IMR-90 (cell line): Measurements from ENCODE around the gene COL27A1. TPM values are rescaled to one million over a fixed set of nuclear protein-coding genes. Genes with fewer than 3 reads are reported as not detected.
"Not testable (repeated sequence)": the region's sequence is repeated elsewhere in the genome, so short reads cannot be mapped to it uniquely, and the experiment has no call there.

ENCODE experiments used
- ATAC-seq: fragments of 200-7000 bp; cut with Tn5 transposase; 2 replicates; pipeline ENCODE4 v1.9.1; 2020; ENCODE audit warnings: low read depth, mild to moderate bottlenecking, moderate library complexity
- BruUV-seq: library from RNA; stranded (reverse); fragments of 400-500 nt; replicated peaks from 2 replicates; lab custom pipeline; 2021; lab: Mats Ljungman, UMichigan
- CTCF ChIA-PET: fragments of 300-600 bp; formaldehyde crosslinking; extraction: SDS; loops from one replicate; lab custom pipeline; 2021; ENCODE audit warnings: antibody characterized with exemption; lab: Yijun Ruan, JAX
- POLR2A ChIA-PET: fragments of 300-600 bp; sonication (Branson Sonifier 250); formaldehyde crosslinking; loops from one replicate; lab custom pipeline; 2022; ENCODE audit warnings: antibody characterized with exemption; ENCODE audit not compliant: unreplicated experiment; lab: Charles Lee
- DNase-seq: peaks from one replicate; pipeline ENCODE4 v3.0.0; 2013
- H2AFZ ChIP-seq: replicated peaks from 2 replicates; pipeline ENCODE3; 2013; ENCODE audit warnings: low read length, mild to moderate bottlenecking; ENCODE audit not compliant: poor library complexity
- H2AK5ac ChIP-seq: 2 replicates; pipeline ENCODE4 v1.6.1; 2013; ENCODE audit warnings: low read depth, low read length, inconsistent platforms
- H2AK9ac ChIP-seq: replicated peaks from 2 replicates; pipeline ENCODE3; 2013; ENCODE audit warnings: mild to moderate bottlenecking, low read depth, low read length, moderate library complexity; ENCODE audit not compliant: poor library complexity
- H2BK120ac ChIP-seq: 2 replicates; pipeline ENCODE4 v1.6.1; 2013; ENCODE audit warnings: low read depth, low read length, inconsistent platforms
- H2BK15ac ChIP-seq: 3 replicates; pipeline ENCODE4 v1.6.1; 2013; ENCODE audit warnings: low read depth, low read length, inconsistent platforms
- H2BK20ac ChIP-seq: 2 replicates; pipeline ENCODE4 v1.6.1; 2013; ENCODE audit warnings: low read depth, mild to moderate bottlenecking, inconsistent platforms, low read length, moderate library complexity
- H2BK5ac ChIP-seq: 2 replicates; pipeline ENCODE4 v1.6.1; 2013; ENCODE audit warnings: mild to moderate bottlenecking, low read depth, low read length, inconsistent platforms; ENCODE audit not compliant: poor library complexity, severe bottlenecking
- H3K14ac ChIP-seq: replicated peaks from 2 replicates; pipeline ENCODE4 v1.6.1; 2013; ENCODE audit warnings: low read depth, low read length, inconsistent platforms
- H3K18ac ChIP-seq: 2 replicates; pipeline ENCODE4 v1.6.1; 2013; ENCODE audit warnings: low read depth, low read length, control low read depth
- H3K23ac ChIP-seq: 2 replicates; pipeline ENCODE4 v1.6.1; 2013; ENCODE audit warnings: low read depth, low read length, inconsistent platforms
- H3K27ac ChIP-seq: 2 replicates; pipeline ENCODE4 v1.5.1; 2013; ENCODE audit warnings: mild to moderate bottlenecking, control low read depth, low read length; ENCODE audit not compliant: insufficient read depth
- H3K27me3 ChIP-seq: 2 replicates; pipeline ENCODE4 v1.6.1; 2013; ENCODE audit warnings: low read length; ENCODE audit not compliant: control insufficient read depth, insufficient read depth
- H3K36me3 ChIP-seq: 2 replicates; pipeline ENCODE4 v1.6.1; 2013; ENCODE audit warnings: low read length, mixed read lengths; ENCODE audit not compliant: control insufficient read depth, insufficient read depth
- H3K4ac ChIP-seq: 2 replicates; pipeline ENCODE4 v1.6.1; 2013; ENCODE audit warnings: low read depth, low read length, inconsistent platforms
- H3K4me1 ChIP-seq: 2 replicates; pipeline ENCODE4 v1.6.1; 2013; ENCODE audit warnings: low read length, mixed read lengths; ENCODE audit not compliant: control insufficient read depth, insufficient read depth
- H3K4me2 ChIP-seq: 2 replicates; pipeline ENCODE4 v1.6.1; 2013; ENCODE audit warnings: low read depth, mild to moderate bottlenecking, control low read depth, low read length, moderate library complexity
- H3K4me3 ChIP-seq: 2 replicates; pipeline ENCODE4 v1.5.1; 2013; ENCODE audit warnings: low read depth, mild to moderate bottlenecking, control low read depth, low read length, moderate library complexity; ENCODE audit not compliant: insufficient read depth
- H3K56ac ChIP-seq: 2 replicates; pipeline ENCODE4 v1.6.1; 2013; ENCODE audit warnings: low read length, inconsistent platforms; ENCODE audit not compliant: insufficient read depth; ENCODE audit errors: extremely low read depth
- H3K79me1 ChIP-seq, 2 experiments: 2 replicates each; pipeline ENCODE4 v1.6.1; 2013; ENCODE audit warnings: low read length in 2 of 2, inconsistent platforms in 1 of 2, low read depth in 1 of 2
- H3K9ac ChIP-seq: 2 replicates; pipeline ENCODE4 v1.6.1; 2013; ENCODE audit warnings: low read depth, low read length, control low read depth
- H3K9me1 ChIP-seq: 2 replicates; pipeline ENCODE4 v1.6.1; 2013; ENCODE audit warnings: low read length, inconsistent platforms; ENCODE audit not compliant: insufficient read depth
- H3K9me3 ChIP-seq: 2 replicates; pipeline ENCODE4 v1.6.1; 2013; ENCODE audit warnings: low read length; ENCODE audit not compliant: control insufficient read depth, insufficient read depth
- H4K20me1 ChIP-seq: 2 replicates; pipeline ENCODE4 v1.6.1; 2013; ENCODE audit warnings: low read length, inconsistent platforms; ENCODE audit not compliant: insufficient read depth
- H4K5ac ChIP-seq: 2 replicates; pipeline ENCODE4 v1.6.1; 2013; ENCODE audit warnings: mild to moderate bottlenecking, low read depth, low read length, control low read depth
- H4K8ac ChIP-seq, 2 experiments: 2 replicates each; pipeline ENCODE4 v1.6.1; 2013; ENCODE audit warnings: low read depth in 2 of 2, low read length in 2 of 2, control low read depth in 1 of 2, inconsistent platforms in 1 of 2
- H4K91ac ChIP-seq: 2 replicates; pipeline ENCODE4 v1.6.1; 2013; ENCODE audit warnings: low read depth, low read length, inconsistent platforms; ENCODE audit not compliant: insufficient read depth
- WGBS, 2 experiments: methylation state at CpG; one replicate each; pipeline versions ENCODE4 v1.1.5 to v1.1.7; 2013; ENCODE audit warnings: missing lambda C conversion rate in 2 of 2; ENCODE audit not compliant: insufficient read length in 1 of 2; ENCODE audit errors: extremely low coverage in 2 of 2; 5-methylcytosine and 5-hydroxymethylcytosine counted together
- dilution Hi-C: fragments of 300-500 bp; cut with HindIII; formaldehyde crosslinking; loops from one replicate; pipeline ENCODE4 v1.14.3; 2018; ENCODE audit warnings: low sequenced_read_pairs; ENCODE audit not compliant: unreplicated experiment
- in situ Hi-C: fragments of 300-500 bp; cut with MboI; formaldehyde crosslinking; loops from 3 replicates; pipeline ENCODE4 v1.14.3; 2019; ENCODE audit warnings: low sequenced_read_pairs, inconsistent platforms, mixed read lengths
- intact Hi-C: fragments of 100-400 bp; cut with micrococcal nuclease; formaldehyde crosslinking; loops from 2 replicates; pipeline ENCODE4 v1.10.0; 2022
- polyA plus RNA-seq, 3 experiments: library from polyadenylated mRNA; depleted of rRNA; stranded (reverse); fragments of >200 nt; gene quantifications; 2 replicates each; pipeline ENCODE4 v1.2.3, GENCODE V29; 2012; ENCODE audit warnings: low replicate concordance in 1 of 3
- total RNA-seq: library from RNA; depleted of rRNA; stranded (reverse); fragments of >200 nt; gene quantifications from 2 replicates; pipeline ENCODE4 v1.2.3, GENCODE V29; 2012

Gene COL27A1
- total and polyA plus RNA-seq, 2 of the 4 experiments (the other 2 are of a cell fraction), result 3.2 to 18.3 TPM

DNA sequence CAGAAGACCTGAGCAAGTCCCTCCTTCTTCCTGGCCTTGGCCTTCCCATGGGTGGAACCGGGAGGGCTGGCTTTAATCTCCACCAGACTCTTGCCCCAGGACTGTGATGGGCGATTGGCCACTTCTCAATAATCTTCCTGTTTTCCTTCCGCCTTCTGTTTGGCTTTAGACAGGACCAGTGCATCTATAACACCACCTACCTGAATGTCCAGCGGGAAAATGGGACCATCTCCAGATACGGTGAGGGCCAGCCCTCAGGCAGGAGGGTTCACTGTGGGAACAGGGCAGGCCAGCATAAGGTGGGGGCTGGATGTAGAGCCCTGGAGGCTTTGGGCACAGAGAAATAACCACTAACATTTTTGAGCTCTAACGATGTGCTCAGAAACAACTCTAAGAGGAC is 168.5 kb downstream of the COL27A1 start:
- POLR2A ChIA-PET, H3K4ac ChIP-seq, H3K4me1 ChIP-seq, ATAC-seq, H3K9ac ChIP-seq, CTCF ChIA-PET, H4K8ac ChIP-seq, BruUV-seq, H4K5ac ChIP-seq, H3K9me1 ChIP-seq, H3K4me3 ChIP-seq, H3K27ac ChIP-seq, H2AFZ ChIP-seq, DNase-seq, intact Hi-C loops, H3K14ac ChIP-seq, H2BK15ac ChIP-seq, H3K9me3 ChIP-seq, H2BK5ac ChIP-seq, H3K18ac ChIP-seq, H2BK20ac ChIP-seq, dilution Hi-C loops, H3K4me2 ChIP-seq, H4K20me1 ChIP-seq, H3K36me3 ChIP-seq, H3K56ac ChIP-seq, H4K91ac ChIP-seq, H3K23ac ChIP-seq, H2AK9ac ChIP-seq, H3K27me3 ChIP-seq, H3K79me1 ChIP-seq, in situ Hi-C loops, H2BK120ac ChIP-seq: not testable (repeated sequence)
- peak overlapping the region; percentile 73; the same call in 1 of the 2 replicates for H2AK5ac ChIP-seq
- 100% methylated on average over 1 of the region's 6 CpGs; no CpG with 5 or more reads in 1 of the 2 experiments for WGBS, 2 experiments
